GM20431 (cell line): ENCODE data around the gene PDE3A.

Experiments
- in situ Hi-C: fragments of 300-500 bp; cut with MseI, MboI; formaldehyde crosslinking; loops from one replicate; pipeline ENCODE4 v1.15.0; 2020; ENCODE audit warnings: low sequenced_read_pairs; ENCODE audit not compliant: unreplicated experiment

The PDE3A gene

DNA sequence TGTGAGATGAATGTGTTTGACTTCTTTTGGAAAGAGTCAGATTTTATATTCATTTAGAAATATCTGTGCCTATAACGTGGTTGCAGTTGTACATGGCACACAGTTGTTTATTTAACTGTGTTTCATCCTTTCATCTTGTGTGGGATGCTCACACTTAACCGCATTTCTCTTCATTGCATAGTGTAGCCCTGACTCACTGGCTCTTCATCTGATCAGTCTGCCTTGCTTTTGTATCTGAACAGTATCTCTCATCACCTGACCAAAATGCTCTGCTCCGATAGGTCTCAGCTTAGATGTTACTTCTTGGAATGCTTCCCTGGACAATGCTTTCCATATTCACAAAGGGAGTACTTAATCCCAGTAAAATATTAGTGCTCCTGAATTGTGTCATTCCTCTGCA lies 83.4 kb downstream of the PDE3A start:
- in situ Hi-C loops, result no loop called here

- in situ Hi-C loops, result no loop called here
Observed at GRCh38 chr12:20452496-20453010, 84.2 kb downstream of the PDE3A start.

- in situ Hi-C loops, result no loop called here
Observed at GRCh38 chr12:20453756-20454310, 85.5 kb downstream of the PDE3A start.

GRCh38 chr12:20455001-20455706 lies 86.8 kb downstream of the PDE3A start:
- in situ Hi-C loops, result no loop called here

GRCh38 chr12:20457582-20457981 lies 89.2 kb downstream of the PDE3A start:
- in situ Hi-C loops, result no loop called here

DNA sequence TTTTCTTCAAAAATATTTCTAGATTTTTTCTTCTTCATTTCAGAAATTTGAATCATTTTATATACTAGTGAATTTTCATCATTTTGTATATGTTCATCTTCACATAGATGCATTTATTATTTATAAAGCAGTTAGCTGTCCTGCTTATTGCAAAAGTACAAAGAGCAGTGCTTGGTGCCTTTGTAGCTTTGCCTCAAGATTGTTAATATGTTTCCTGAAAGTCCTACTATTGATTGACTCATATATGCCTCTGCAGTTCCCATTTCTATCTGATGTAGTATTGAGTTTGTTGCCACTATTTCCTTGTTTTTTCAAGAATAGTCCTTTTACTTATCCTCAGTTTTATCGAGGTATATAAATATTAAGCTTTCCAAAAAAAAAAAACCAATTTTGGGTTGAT lies 89.7 kb downstream of the PDE3A start:
- in situ Hi-C loops, result no loop called here

GRCh38 chr12:20459920-20460319 lies 91.6 kb downstream of the PDE3A start:
- in situ Hi-C loops, result no loop called here

DNA sequence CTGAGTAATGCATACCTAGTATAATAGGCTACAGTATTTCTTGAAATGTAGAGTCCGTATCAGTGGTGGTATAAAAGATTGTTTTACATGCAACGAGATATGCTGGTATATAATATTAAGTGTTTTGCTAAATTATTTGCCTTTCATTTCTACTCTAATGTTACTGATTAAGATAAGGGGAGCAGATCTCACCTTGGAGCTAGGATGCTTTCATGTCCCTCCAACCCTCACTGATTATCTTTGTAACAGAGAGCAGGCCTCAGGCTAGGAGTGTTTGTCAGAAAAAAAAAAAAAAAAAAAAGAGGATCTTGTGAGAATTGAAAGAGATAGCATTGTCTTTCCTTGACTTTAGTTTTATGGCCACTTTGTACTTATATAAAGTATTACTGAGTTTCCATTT lies 92.6 kb downstream of the PDE3A start:
- in situ Hi-C loops, result no loop called here

DNA sequence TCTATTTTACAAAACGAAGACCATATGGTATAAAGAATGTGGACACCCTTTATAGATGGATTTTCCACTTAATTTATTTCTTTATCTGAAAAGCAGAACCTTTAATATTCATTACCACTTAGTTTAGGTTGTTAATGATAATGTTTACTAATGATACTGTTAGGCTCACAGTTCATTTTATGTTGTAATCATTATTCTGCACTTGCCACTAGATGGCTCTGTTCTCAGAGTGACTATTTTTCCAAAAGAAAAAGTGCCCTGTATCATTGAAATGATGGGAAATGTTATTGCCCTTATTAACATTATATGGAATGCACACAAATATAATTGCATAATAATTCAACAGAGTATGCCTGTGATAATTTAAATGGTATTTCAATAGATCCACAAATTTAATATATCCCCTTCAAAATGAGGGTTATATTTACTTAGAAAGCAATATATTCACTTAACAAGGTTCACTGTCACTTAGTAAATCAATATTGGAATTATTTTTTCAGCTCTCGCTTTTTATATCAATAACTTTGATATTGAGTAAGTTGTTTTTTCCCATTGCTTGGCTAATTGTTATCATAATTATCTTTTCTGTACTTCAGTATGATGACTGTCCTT lies 95.7 kb downstream of the PDE3A start:
- in situ Hi-C loops, result no loop called here

DNA sequence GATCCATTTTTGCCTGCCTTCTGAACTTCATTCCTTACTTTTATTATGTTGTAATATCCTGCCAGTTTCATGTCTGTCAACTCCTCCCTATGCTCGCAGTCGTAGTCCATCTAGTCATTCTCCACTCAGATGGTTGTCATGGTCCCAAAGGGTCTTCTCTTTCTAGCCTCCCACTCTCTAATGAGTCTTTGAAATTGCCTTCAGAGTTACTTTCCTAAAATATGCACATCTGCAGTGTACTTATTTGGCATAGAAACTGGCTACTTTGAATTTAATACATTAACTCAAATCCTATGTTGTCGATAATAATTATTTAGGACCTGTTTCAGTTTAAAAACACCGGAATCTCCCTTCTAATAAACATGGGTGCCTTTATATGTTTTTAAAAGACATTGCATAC lies 101.0 kb downstream of the PDE3A start:
- in situ Hi-C loops, result no loop called here

DNA sequence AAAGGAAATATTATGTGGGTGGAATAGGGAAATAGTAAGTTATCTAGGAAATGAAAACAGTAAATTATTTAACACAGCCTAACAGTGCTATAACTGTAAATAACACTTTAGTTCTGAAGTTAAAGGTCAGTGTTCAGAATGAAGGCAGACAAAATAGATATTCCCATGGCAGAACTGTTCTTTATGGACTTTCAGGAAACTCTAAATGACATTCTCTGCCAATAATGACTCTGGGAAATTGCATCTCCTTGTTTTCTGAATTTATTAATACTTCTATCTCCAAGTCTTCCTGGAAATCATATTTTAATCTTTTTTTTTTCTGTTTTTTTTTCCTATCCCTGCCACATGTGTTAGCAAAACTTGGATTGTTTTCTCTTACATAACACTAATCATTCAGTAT lies 101.4 kb downstream of the PDE3A start:
- in situ Hi-C loops, result no loop called here

- in situ Hi-C loops, result no loop called here
Observed at GRCh38 chr12:20472102-20472782, 103.9 kb downstream of the PDE3A start.

DNA sequence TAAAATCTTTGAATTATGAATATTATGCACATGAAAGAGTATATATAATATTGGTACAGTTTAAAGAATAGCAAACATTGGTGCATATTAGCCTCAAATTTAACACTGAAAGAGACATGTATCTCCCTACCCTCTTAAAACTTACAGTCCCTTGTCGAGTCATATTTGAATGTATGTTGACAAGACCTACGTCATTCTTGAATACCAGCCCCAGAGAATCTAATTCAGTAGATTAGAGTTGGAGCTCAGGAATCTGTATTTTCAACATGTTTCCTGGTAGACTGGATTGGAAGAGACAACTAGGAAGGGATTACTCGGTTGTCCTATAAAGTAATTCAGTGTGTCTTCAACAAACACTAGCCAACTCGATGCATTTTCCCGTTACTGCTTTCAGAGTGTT lies 104.8 kb downstream of the PDE3A start:
- in situ Hi-C loops, result no loop called here

- in situ Hi-C loops, result no loop called here
Observed at GRCh38 chr12:20474016-20474415, 105.7 kb downstream of the PDE3A start.

GRCh38 chr12:20474443-20474842 lies 106.1 kb downstream of the PDE3A start:
- in situ Hi-C loops, result no loop called here

- in situ Hi-C loops, result no loop called here
Observed at GRCh38 chr12:20475542-20475941, 107.2 kb downstream of the PDE3A start.

DNA sequence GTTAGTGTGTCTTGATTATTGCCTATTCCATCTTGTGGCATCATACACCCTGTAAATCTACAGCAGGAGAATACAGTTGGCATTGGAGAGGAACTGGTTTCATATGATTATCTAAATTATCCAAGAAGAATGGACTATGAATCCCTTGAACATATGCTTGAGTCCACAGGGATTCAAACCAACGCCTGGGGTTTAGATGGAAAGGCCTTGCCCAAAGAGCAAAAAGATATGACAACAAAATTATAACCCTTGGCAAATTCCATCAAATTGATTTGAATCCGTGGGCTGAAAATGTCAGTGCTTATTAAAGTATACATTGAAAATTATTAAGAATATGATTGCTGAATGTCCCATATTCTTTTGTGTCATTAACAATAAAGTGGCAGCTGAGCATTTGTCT lies 108.2 kb downstream of the PDE3A start:
- in situ Hi-C loops, result no loop called here

DNA sequence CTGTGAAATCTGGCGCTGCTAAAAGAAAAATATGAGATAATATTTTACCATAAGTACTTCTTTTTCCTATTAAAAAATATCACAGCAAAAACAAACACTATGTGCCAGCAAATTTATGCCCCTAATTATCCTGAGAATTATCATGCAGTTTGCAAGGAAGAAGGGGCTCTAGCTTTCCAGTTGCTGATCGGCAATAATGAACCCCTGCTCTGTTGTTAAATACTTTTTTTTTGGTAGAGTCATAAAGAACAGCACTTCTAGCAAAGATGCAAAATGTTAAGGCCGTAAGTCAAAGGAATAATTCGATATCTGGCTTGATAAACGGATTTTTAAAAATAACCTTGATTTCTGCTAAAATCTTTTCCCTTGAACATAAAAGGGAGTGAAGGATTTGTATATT lies 108.9 kb downstream of the PDE3A start:
- in situ Hi-C loops, result no loop called here

DNA sequence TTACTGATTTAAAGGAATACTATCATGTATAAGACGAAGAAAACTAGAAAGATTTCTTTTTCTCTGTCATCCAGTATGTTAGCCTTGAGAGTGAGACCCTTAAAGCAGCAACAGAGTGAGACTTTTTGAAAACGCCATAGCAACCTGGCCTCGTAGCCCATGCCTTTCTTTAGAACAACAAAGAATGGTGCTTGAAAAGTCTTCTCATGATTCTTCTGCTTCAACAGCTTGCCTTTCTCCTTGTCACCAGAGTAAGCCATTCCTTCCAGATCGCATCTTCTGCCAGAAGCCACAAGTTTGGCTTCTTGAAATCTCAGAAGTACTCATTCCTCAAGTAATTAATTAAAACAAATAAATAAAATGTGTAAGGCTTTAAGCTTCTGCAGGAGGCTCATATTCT lies 109.3 kb downstream of the PDE3A start:
- in situ Hi-C loops, result no loop called here

GRCh38 chr12:20482491-20483054 lies 114.2 kb downstream of the PDE3A start:
- in situ Hi-C loops, result no loop called here

GRCh38 chr12:20483776-20484175 lies 115.4 kb downstream of the PDE3A start:
- in situ Hi-C loops, result no loop called here
